Measurements from ENCODE around the gene CGB1. TPM values are rescaled to one million over a fixed set of nuclear protein-coding genes. Genes with fewer than 3 reads are reported as not detected.

Gene CGB1
- total and polyA plus RNA-seq, 9 of the 15 experiments (the other 6 are each of a cell fraction or from before 2014, with no cell fraction given), result not detected

- TF ChIP-seq NONO (IDR thresholded peaks at IDR 0.05; ENCODE audit: low read depth in 2 of 2, low read length in 1 of 2) (peak; percentile 25 to 77; a peak in 2 of 4 replicates), GABPB1 (CRISPR knock-in tag; IDR thresholded peaks at IDR 0.05) (peak; percentile 74), CXXC5 (CRISPR knock-in tag; IDR thresholded peaks at IDR 0.05) (peak; percentile 89), SAFB2 (IDR thresholded peaks at IDR 0.05; ENCODE audit: borderline replicate concordance, low read depth, low read length, severe bottlenecking) (no peak), RB1 (IDR thresholded peaks at IDR 0.05; ENCODE audit: low read depth) (peak; percentile 87), UBTF (IDR thresholded peaks at IDR 0.05; ENCODE audit: borderline replicate concordance in 1 of 2, low read depth in 2 of 2, low read length in 2 of 2) (0 out of 4 replicates have a peak, but pooled peaks of 1 of the 2 experiments have one; percentile 56), ZNF253 (CRISPR knock-in tag; conservative IDR thresholded peaks at IDR 0.05) (no peak), HDAC8 (tag; IDR thresholded peaks at IDR 0.05) (0 out of 2 replicates have a peak, but pooled peaks have one; percentile 67), HDAC2 (IDR thresholded peaks at IDR 0.05) (0 out of 2 replicates have a peak, but pooled peaks have one; percentile 15), POLR2AphosphoS2 (IDR thresholded peaks at IDR 0.05; ENCODE audit: low read length) (peak; percentile 67; the same call in 1 of the 2 replicates), ZNF232 (CRISPR knock-in tag; IDR thresholded peaks at IDR 0.05) (0 out of 2 replicates have a peak, but pooled peaks have one; percentile 70), POLR2B (IDR thresholded peaks at IDR 0.05; ENCODE audit: low read depth, partially characterized antibody) (peak; percentile 98), PHF21A (IDR thresholded peaks at IDR 0.05; ENCODE audit: borderline replicate concordance, low read depth) (0 out of 2 replicates have a peak, but pooled peaks have one; percentile 26), ZNF316 (IDR thresholded peaks at IDR 0.05) (peak; percentile 33; the same call in 1 of the 2 replicates), YBX1 (IDR thresholded peaks at IDR 0.05) (no peak), NR4A1 (CRISPR knock-in tag; IDR thresholded peaks at IDR 0.05) (peak; percentile 92; the same call in 1 of the 2 replicates), NR4A1 (tag; IDR thresholded peaks at IDR 0.05) (no peak), CCNT2 (IDR thresholded peaks at IDR 0.05; ENCODE audit: borderline replicate concordance, extremely low read depth, insufficient read length, low read depth, low read length) (peak; percentile 82), ERF (CRISPR knock-in tag; IDR thresholded peaks at IDR 0.05) (0 out of 2 replicates have a peak, but pooled peaks have one; percentile 83), KLF13 (tag; IDR thresholded peaks at IDR 0.05; ENCODE audit: borderline replicate concordance, low read depth) (peak; percentile 34; the same call in 1 of the 2 replicates), HMG20B (CRISPR knock-in tag; IDR thresholded peaks at IDR 0.05) (no peak)
- TF ChIP-seq, protein P1, sequence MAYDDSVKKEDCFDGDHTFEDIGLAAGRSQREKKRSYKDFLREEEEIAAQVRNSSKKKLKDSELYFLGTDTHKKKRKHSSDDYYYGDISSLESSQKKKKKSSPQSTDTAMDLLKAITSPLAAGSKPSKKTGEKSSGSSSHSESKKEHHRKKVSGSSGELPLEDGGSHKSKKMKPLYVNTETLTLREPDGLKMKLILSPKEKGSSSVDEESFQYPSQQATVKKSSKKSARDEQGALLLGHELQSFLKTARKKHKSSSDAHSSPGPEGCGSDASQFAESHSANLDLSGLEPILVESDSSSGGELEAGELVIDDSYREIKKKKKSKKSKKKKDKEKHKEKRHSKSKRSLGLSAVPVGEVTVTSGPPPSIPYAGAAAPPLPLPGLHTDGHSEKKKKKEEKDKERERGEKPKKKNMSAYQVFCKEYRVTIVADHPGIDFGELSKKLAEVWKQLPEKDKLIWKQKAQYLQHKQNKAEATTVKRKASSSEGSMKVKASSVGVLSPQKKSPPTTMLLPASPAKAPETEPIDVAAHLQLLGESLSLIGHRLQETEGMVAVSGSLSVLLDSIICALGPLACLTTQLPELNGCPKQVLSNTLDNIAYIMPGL (CRISPR knock-in tag; IDR thresholded peaks at IDR 0.05), result peak; percentile 91; the same call in 1 of the 2 replicates
These were observed 48.5 kb upstream of the CGB1 start, which contains the start of gene SNRNP70 (continued) for GRCh38 chr19:49085020-49085867.

Data from K562 (cell line).